ENCODE measurements around the gene CD7.

CD7 gene

DNA sequence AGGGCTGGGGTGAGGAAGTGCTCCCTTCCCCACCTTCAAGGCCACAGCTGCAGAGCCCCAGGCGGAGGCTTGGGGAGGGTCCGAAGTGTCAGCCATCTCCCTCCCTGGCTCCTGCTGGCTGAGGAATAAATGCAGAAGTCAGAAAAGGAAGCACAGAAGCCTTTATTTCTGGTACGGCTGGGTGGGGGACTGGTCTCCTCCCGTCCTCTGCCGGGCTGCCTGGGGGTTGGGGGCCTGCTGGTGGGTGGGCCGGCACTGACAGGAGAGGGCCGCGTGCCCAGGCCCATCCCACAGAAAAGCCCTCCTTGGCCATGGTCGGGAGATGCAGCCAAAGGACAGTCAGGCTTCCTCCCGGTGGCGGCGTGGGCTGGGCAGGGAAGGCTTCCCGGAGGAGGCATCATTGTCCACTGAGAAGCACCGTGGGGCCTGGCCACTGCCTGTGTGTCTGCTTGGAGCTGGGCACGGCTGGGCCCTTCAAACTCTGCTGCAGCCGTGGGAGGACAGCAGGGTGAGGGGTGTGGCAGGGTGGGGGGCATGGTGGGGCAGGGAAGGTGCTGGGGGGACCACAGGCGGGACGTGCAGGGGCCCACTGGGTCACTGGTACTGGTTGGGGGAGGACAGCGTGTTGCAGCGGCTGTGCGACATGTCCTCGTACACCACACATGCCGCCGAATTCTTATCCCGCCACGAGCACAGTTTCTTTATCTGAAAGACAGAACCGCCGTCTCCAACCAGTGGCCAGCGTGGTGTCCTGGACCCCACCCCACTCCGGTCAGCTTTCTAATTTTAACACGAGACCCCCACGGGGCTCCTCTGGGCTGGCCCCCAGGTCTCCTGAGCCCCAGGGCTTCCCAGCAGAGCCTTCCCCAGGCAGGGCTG is 2.4 kb downstream of the CD7 start:
- no peak for DNase-seq (ENCODE audit: low read depth in 2 of 2)

DNA sequence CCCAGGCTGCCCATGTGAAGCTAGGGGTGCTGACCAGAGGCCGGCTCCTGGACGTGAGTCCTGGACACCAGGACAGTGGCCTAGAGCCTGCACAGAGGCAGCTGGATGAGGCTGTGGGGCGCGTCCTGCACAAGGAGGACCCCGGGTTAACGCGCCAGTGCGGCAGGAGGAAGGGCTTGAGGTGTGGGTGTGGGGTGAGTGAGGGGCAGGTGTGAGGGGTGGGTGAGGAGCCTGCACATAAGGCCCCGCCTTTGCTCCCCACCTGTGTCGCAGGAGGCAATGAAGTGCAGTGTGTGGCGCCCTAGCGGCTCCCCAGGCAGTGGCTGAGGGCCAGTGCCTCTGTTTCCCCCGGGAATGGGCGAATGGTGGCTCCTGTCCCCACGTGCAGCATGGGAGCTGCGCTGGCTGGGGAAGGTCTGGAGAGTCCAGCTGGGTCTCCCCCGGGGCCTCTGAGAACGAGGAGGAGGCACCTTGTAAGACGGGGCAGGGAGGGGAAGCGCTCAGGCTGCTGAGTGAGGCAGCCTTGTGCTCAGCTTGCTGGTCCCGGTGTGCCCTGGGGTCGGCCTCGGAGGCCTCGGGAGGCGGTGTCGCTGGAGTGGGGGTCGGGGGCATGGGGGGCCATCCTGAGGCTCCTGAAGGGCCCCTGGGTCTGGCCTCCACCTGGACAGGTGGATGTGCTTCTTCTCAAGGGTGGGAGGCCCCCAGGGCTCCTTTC is 3.2 kb downstream of the CD7 start:
- DNase-seq (ENCODE audit: low read depth in 2 of 2) = no peak

DNA sequence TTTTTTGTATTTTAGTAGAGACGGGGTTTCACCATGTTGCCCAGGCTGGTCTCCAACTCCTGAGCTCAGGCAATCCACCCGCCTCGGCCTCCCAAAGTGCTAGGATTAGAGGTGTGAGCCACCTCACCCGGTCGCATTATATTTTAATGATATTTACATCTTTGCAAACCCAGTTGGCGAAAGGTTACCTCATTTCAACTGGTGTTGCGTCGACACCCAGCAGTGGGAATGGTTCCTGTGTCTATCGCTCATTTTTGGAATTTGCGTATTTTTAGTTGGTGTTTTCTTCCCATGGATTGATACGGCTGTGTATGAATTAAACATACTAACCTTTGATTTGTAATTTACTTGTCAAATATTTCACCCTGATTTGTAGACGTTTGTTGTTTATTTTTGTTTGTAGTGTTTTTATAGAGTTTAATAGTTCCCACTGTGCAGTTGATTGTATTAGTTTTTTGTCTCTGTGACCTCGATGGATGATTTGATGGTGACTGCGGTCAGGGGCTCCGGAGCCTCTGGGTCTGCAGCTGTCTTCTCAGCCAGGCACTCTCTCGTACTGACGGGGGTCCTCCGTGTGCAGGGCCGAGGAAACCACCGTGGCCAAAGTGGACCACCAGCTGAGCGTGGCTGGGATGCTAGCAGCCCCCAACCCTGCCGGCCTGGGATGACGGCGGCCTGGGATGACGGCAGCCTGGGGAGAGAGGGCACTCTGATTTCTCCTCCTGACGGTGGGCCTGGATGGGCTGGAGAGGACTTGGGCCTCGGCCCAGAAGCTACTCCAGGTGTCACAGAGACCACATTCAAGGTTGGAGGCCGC is 4.0 kb downstream of the CD7 start:
- no peak for DNase-seq (ENCODE audit: low read depth in 2 of 2)

DNA sequence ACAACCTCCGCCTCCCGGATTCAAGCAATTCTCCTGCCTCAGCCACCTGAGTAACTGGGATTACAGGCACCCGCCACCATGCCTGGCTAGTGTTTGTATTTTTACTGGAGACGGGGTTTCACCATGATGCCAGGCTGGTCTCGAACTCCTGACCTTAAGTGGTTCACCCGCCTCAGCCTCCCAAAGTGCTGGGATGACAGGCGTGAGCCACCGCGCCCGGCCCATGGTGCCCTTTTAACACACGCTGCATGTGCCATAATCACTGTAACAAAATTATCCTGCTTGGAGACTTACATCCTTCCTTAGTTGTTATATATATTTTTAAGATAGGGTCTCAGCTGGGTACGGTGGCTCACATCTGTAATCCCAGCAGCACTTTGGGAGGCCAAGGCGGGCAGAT is 5.4 kb downstream of the CD7 start:
- DNase-seq (ENCODE audit: low read depth in 2 of 2) = no peak

DNA sequence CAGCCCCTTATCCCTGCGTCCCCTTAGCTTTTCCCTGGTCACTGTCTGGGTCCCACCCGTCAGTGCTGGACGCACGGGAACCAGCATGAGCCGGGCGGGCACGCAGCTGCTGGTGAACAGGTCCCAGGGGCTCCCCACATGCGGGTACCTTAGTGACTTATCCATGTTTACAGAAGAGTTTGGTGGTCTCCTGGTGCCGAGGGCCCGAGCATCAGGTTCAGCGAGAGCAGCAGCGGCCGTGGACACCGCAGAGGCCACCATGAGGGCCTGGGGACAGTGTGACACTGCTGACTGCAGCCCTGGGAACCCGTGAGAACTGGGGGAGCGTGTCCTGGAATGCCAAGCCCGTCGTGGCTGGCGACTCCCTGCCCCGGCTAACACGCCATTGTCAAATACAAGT is 6.5 kb downstream of the CD7 start:
- no peak for DNase-seq (ENCODE audit: low read depth in 2 of 2)

DNA sequence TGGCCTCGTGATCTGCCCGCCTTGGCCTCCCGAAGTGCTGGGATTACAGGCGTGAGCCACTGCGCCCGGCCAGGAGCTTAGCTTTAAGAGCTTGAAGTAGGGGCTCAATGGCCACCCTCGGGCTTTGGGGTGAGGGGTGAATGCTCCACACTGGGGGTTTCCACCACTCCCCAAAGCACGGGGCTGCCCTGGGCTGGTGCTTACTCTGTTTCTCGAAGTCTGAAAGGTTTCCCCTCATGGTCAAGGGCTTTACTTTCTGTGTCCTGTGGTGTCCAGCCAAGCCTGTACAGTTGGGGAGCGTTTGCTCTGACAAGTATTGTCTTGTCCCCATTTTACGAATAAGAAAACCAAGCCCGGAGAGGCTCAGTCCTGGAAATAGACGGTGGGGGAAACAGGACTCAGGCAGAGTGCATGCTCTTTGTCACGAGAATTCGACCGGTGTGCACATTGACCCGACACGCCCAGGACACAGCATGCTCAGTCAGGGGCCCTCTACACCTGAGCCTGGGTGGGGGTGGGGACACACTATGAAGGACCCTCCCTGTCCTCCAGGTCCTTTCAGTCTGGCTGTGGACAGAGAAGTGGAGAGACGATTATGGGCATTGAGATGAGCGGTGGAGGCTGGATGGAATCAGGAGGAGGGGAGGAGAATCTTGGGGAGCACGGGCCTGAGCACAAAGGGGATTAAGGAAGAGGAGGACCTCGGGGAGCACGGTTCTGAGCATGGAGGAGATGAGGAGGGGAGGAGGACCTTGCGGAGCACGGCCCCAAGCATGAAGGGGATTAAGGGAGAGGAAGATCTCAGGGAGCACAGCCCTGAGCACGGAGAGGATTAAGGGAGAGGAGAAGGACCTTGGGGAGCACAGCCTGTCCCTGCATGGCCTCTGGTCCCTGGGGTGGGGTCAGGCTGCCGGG is 7.5 kb downstream of the CD7 start:
- DNase-seq (ENCODE audit: low read depth in 2 of 2) = no peak

DNA sequence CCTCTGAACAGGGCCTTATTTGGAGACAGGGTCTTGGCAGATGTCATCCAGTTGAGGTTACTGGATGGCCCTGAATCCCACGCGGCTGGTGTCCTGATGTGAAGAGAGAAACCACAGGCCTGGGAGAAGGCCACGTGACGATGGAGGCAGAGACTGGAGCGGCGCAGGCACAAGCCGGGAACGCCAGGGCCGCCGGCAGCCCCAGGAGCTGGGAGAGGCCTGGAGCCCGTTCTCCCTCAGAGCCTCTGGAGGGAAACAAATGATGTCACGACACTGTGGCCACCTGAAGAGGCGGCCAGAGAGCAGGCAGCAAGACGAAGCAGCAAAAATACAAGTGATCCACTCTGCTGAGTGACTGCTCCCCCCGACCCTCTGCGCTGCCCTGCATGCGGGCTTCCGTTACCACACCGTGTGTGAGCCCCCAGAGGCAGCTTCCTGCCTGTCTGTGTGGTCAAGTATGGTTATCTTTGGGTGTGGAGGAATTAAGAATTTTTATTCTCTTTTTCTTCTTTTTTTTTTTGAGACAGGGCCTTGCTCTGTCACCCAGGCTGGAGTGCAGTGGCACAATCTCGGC is 11.6 kb downstream of the CD7 start:
- no peak for DNase-seq (ENCODE audit: low read depth in 2 of 2)

DNA sequence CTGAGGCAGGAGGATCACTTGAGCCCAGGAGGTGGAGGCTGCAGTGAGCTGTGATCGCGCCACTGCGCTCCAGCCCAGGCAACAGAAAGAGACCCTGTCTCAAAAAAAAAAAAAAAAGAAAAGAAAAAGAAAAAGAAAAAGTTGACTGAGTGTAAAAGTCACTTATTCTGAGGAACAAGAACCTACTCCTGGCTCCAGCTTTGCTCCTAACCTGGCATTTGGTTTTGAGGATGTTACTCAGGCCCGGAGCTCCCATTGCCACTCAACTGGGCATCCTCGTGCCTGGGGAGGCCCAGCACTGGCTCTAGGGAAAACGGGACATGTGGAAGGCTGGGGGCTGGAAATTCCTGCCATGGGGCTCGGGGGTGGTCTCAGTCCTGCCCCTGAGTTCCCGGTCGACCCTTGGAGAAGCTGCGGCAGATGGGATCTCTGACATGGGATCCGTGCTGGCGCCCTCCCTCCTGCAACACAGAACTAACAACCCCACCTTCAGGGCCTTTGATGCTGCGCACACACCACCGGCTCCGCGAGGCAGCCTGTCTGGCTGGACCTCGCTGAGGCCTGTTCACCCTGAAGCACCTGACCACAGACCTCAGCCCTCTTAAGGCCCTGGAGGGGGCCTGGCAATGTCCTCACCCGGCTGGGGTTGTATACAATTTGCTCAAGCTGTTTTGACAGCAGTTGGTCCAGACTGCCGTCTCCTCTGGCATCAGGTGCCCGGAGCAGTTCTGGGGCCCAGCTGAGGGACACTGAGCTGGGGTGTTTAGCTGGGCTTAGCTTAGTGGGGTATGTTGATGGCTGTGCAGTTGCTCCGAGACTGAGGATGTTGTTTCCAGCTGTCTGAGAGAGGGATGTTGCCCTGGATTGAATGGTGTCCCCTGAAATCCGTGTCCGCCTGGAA is 12.3 kb downstream of the CD7 start:
- DNase-seq (ENCODE audit: low read depth in 2 of 2) = no peak

DNA sequence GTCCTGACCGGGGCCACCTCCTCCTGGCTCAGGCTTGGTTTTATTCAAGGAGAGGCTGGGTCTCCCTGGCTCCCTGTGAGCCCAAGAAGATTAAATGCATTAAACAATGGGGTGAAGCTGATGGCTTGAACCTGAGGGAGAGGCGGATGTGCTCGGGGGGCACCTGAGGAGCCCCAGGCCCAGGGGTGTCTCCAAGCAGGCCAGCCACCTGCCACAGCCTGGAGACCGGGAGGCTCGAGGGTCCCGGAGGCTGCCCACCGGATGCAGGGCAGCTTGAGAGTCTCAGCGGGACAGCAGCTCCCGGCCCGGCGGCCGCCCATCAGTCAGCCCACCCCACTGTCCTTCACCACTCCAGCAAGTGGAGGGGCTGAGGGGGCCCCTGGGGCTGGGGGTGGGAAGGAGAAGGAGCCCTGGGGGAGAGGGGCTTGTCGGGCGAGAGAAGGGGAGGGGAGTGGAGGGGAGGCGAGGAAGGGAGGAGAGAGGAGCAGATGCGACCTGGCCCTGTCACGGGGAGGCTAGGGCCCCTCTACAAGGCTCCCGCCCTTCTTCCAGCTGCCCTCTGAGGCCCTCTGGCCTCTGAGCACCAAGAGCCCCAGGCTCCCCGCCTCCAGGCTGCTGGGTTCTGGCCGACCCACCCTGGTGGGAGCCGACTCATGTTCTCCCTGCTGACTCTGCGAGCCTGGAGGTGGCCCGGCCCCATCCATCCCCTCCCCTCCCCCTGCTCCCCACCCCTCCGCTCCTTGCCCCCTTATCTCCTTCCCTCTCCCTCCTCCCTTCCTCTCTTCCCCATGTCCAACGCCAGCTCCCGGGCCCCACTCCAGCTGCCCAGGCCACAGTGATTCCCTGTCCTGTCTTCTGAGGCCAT is 13.2 kb downstream of the CD7 start:
- DNase-seq (ENCODE audit: low read depth in 2 of 2) = no peak

DNA sequence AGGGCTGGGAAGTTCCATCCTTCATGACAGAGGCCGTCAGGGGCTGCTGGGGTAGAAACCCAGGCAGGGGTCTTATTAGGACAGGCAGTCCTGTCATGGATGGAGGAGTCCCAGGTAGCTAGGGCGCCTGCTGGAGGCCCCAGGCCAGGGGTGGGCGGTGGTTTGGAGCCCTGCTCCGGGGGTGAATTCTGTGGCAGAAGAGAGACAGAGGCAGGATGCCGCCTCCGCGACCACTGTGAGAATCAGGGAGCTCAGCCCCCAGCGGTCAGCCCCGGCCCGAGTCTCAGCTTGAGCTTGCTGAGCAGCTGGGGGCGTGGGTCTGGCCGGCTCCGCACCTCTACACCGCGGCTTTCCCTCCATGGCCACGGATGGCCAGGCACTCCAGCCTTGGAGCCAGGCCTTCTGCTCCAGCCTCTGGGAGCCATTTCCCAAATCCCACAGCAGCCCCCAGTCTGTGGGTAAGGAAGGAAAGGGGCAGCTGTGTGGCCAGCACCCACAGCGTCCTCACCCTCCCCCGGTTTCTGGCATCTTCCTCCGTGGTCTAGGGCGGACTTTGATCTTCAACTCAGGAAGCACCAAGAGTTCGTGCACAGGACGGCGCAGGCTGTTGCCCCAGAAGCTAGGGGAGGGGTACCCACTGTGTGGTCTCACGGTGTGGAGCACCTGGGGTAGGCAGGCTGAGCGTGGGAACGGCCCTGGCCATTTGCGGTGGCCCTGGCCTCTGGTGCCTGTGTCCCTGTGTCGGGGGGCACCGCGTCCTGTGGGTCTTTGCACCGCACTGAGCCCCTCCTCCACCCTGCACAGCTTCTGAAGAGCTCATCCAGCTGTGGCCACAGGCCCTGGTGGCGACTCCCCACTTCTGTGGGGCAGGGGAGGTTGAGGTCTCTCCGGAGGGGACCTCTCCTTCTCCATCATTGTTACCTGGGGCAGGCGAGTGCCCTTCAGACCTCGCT is 14.1 kb downstream of the CD7 start:
- no peak for DNase-seq (ENCODE audit: low read depth in 2 of 2)

DNA sequence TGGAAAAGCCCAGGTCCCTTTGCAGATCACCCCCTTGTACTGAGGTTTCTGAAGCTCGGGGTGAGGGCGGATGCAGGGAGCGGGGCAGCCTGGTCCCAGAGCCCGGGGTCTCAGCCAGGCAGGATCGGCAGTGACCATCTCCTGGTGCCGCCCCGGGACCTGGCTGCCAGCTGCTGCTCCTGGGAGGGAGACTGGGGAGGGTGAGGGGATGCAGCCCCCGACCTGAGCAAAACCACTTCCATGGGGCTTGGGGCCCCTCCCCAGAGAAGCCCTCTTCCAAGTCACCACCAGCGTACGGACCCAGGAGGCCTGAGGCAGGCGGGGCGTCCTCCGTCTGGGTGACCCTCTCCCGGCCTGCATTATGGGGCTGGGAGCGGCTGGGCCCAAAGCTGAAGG is 14.8 kb downstream of the CD7 start:
- DNase-seq (ENCODE audit: low read depth in 2 of 2) = no peak

DNA sequence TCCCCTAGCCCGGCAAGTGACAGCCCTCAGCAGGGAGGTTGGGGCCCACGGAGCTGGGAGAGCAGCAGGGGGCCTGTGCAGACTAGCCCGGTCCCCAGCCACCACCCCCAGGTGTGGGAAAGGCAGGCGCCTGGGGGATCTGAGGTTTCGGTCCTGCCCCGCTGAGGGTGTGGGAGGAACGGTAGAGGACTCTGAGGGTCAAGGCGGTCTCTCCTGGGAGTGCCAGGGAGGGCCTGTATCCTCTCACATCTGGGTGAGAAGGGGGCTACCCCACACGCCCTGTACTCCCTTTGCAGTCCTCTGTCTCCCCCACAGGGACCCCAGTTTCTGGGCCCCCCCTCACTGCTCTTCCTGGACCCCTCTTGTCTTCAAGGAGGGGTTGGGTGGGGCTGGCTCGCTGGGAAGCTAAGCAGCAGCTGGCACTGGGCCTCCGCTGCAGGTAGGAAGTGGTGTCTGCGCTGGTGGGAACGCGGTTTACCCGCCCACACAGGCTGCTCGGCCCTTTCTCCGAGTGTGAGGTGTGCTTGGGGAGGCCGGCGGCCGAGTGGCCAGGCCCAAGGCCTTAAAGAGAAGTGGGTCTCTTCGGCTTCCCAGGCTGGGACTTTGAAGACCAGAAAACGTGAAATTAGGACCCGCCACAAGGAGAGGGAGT is 15.4 kb downstream of the CD7 start:
- DNase-seq (ENCODE audit: low read depth in 2 of 2) = no peak

DNA sequence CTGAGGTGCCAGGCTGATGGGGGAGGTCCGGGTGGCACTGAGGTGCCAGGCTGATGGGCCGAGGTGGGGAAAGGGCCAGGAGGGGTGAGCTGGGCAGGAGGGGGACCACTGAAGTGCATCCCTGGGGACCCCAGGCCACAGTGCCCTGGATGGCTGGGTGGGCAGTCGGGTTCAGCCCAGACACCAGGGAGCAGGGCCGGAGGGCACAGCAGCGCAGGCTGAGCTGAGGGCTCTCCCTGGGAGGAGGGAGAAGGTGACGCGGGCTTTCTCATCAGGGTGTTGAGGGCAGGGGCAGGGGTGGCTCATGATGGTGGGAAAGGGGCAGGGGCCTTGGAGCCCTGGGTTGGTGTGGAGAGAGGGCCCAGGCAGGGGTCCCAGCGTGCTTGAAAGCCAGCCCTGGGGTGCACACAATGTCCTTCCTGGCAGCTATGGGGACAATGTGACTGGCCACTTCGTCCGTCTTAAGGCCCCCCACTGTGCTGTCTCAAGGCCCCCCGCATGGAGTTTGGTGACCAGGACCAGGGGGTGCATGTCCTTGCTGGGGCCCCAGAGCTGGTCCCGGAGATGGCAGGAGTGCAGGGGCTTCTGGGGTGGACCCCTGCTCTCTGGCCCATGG is 16.0 kb downstream of the CD7 start:
- DNase-seq (ENCODE audit: low read depth in 2 of 2) = no peak

DNA sequence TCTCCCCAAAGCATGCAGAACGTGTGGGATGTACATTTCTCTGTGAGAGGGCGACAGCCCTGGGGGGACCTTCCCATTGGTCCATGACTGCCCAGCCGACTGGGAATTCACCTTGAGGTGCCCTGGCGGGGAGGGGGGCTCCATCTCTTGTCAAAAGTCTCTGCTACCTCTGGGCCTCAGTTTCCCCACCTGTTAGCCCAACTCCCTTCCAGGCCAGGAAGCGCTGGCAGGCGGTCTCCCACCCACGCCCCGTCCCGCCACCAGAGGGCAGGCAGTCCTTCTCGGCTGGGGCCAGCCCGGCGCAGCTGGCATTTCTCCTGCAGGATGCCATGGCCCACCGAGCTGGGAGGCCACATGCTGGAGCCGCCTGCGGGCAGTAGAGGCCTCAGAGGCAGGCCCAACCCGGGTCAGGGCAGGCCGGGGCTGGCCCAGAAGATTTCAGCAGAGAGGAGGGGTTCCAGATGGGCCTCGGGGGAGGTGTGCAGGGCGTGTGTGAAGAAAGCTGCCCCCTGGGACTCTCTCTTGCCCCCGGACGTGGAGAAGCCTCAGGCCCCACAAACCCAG is 16.6 kb downstream of the CD7 start:
- no peak for DNase-seq (ENCODE audit: low read depth in 2 of 2)

DNA sequence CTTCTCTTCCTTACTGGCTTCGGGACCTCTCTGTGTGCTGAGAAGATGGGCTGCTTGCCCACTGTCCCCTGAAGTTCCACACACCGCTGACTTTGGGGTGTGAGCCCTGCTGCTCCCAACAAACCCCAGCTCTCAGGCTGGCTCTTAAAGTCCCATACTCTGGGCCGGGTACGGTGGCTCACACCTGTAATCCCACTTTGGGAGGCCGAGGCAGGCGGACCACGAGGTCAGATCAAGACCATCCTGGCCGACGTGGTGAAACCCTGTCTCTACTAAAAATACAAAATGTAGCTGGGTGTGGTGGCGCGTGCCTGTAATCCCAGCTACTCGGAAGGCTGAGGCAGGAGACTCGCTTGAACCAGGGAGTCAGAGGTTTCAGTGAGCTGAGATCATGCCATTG is 17.2 kb downstream of the CD7 start:
- no peak for DNase-seq (ENCODE audit: low read depth in 2 of 2)

DNA sequence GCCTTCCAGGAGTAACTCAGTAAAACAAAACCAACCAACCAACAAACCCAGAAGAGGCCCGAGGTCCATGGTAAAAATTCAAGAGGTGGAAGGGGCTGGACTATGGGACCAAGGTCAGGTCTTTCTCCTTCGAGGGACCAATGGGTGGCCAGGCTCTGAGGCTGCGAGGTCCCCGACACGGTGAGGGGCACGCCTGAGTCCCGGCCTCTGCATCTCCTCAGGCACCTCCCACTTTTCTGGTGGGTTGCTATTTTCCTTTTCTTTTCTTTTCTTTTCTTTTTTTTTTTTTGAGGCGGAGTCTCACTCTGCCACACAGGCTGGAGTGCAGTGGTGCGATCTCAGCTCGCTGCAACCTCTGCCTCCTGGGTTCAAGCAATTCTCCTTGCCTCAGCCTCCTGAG is 18.0 kb downstream of the CD7 start:
- DNase-seq (ENCODE audit: low read depth in 2 of 2) = no peak

Measured in activated CD8-positive, alpha-beta memory T cell treated with anti-CD3 and anti-CD28 coated beads for 4 hours (primary cell).